Bronchial epithelial cell (primary cell): ENCODE results near the gene MICAL2. TPM values are rescaled to one million over a fixed set of nuclear protein-coding genes. Genes with fewer than 3 reads are reported as not detected.

Experiments used
- DNase-seq: peaks from one replicate; pipeline ENCODE4 v3.0.0-alpha.2; 2010; ENCODE audit warnings: low read depth
- FAIRE-seq: peaks from 2 replicates; lab custom pipeline; 2011; peaks lifted over from hg19 to GRCh38; lab: Jason Lieb, UNC
- H3K27me3 ChIP-seq: 2 replicates; pipeline ENCODE4 v1.5.1; 2011; ENCODE audit warnings: low read length; ENCODE audit not compliant: control insufficient read depth, insufficient read depth
- H3K36me3 ChIP-seq: 2 replicates; pipeline ENCODE4 v1.5.1; 2011; ENCODE audit warnings: low read length; ENCODE audit not compliant: control insufficient read depth, insufficient read depth
- H3K4me3 ChIP-seq: 2 replicates; pipeline ENCODE4 v1.5.1; 2011; ENCODE audit warnings: mild to moderate bottlenecking, low read depth, low read length, control low read depth
- CTCF ChIP-seq: IDR thresholded peaks from 2 replicates; pipeline ENCODE4 v1.5.1; 2011; ENCODE audit warnings: mild to moderate bottlenecking, moderate library complexity, low read length, control low read depth, inconsistent platforms; ENCODE audit not compliant: insufficient read depth, severe bottlenecking
- total RNA-seq: library from RNA; depleted of rRNA; stranded (reverse); fragments of >200 nt; gene quantifications from 2 replicates; pipeline ENCODE4 v1.2.1, GENCODE V29; 2014

The MICAL2 gene
- total RNA-seq, 1 donor from 2014 or later = 75.0 TPM

GRCh38 chr11:12123273-12123672 is 12.9 kb downstream of the MICAL2 start:
- Histone ChIP-seq H3K4me3 (no peak overlapping the region), H3K36me3 (peaks cover 2% of the 10 kb centered on the region), H3K27me3 (no peaks in the 10 kb centered on the region)
- FAIRE-seq = no peak
- peak; percentile 70 for DNase-seq
- no peak for TF ChIP-seq CTCF

GRCh38 chr11:12123799-12124198 is 13.4 kb downstream of the MICAL2 start:
- DNase-seq (no peak), FAIRE-seq (no peak)
- TF ChIP-seq CTCF = no peak
- H3K4me3 ChIP-seq = no peak overlapping the region
- no peaks in the 10 kb centered on the region for H3K27me3 ChIP-seq
- peaks cover 2% of the 10 kb centered on the region for H3K36me3 ChIP-seq

GRCh38 chr11:12124306-12124705 is 13.9 kb downstream of the MICAL2 start:
- peaks cover 2% of the 10 kb centered on the region for H3K36me3 ChIP-seq
- FAIRE-seq = no peak
- no peak for TF ChIP-seq CTCF
- H3K27me3 ChIP-seq = no peaks in the 10 kb centered on the region
- H3K4me3 ChIP-seq = no peak overlapping the region
- no peak for DNase-seq

GRCh38 chr11:12125609-12126149 is 15.3 kb downstream of the MICAL2 start:
- peak; percentile 86 for DNase-seq
- TF ChIP-seq CTCF = no peak
- Histone ChIP-seq H3K4me3 (no peak overlapping the region), H3K36me3 (peaks cover 2% of the 10 kb centered on the region), H3K27me3 (no peaks in the 10 kb centered on the region)
- no peak for FAIRE-seq

- FAIRE-seq (no peak), DNase-seq (peak; percentile 88)
- TF ChIP-seq CTCF = no peak
- no peaks in the 10 kb centered on the region for H3K27me3 ChIP-seq
- H3K4me3 ChIP-seq = no peak overlapping the region
- H3K36me3 ChIP-seq = no peaks in the 10 kb centered on the region
Observed at GRCh38 chr11:12126344-12127019, 16.1 kb downstream of the MICAL2 start.
